OCI-LY3 (cell line): ENCODE data around the gene CYP1B1.

Source experiments
- EZH2phosphoT487 ChIP-seq: fragments of 200-600 bp; shearing (Covaris generic); IDR thresholded peaks from 2 replicates; pipeline ENCODE4 v1.6.1; 2018; ENCODE audit warnings: antibody characterized with exemption, mixed run types, low read depth
- TF ChIP-seq, protein P1 (sequence below): fragments of 200-600, 300-600 bp; sonication (generic); IDR thresholded peaks from 2 replicates; pipeline ENCODE4 v1.5.1; 2014; ENCODE audit warnings: antibody characterized with exemption, low read length, low read depth

DNA sequence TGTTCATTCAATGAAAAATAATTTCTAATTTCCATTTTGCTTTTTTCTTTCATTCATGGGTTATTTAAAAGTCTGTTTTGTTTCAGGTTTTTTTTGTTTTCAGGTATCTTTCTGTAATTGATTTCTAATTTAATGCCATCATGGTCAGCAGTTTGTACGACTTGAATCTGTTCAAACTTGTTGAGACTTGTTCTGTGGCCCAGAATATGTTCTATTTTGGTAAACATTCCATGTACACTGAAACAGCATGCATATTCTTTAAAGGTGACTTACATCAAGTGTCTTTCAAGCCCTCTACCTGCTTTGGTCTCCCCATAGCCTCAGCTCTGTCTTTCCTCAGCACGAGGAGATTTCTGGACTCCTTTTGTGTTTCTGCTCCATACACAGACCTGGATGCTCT, 49.1 kb downstream of the CYP1B1 start:
- TF ChIP-seq, protein P1, sequence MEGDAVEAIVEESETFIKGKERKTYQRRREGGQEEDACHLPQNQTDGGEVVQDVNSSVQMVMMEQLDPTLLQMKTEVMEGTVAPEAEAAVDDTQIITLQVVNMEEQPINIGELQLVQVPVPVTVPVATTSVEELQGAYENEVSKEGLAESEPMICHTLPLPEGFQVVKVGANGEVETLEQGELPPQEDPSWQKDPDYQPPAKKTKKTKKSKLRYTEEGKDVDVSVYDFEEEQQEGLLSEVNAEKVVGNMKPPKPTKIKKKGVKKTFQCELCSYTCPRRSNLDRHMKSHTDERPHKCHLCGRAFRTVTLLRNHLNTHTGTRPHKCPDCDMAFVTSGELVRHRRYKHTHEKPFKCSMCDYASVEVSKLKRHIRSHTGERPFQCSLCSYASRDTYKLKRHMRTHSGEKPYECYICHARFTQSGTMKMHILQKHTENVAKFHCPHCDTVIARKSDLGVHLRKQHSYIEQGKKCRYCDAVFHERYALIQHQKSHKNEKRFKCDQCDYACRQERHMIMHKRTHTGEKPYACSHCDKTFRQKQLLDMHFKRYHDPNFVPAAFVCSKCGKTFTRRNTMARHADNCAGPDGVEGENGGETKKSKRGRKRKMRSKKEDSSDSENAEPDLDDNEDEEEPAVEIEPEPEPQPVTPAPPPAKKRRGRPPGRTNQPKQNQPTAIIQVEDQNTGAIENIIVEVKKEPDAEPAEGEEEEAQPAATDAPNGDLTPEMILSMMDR, result no peak
- TF ChIP-seq EZH2phosphoT487, result no peak
